Liver (tissue), 9 donors: ENCODE measurements around the gene QPCT. TPM values are rescaled to one million over a fixed set of nuclear protein-coding genes. Genes with fewer than 3 reads are reported as not detected.

Experiments
- DNase-seq: peaks from one replicate; pipeline ENCODE4 v3.0.0-alpha.2; 2017; ENCODE audit warnings: low spot score
- H3K27ac ChIP-seq, 2 donors: one replicate each; pipeline ENCODE4 v1.7.0; 2013; ENCODE audit warnings: inconsistent platforms in 2 of 2, low read length in 2 of 2, control low read depth in 1 of 2, low read depth in 1 of 2, mild to moderate bottlenecking in 1 of 2
- H3K27me3 ChIP-seq, 4 donors: one replicate each; pipeline versions ENCODE4 v1.6.1 to v1.7.0; 2013; ENCODE audit warnings: low read length in 3 of 4, inconsistent platforms in 1 of 4, mild to moderate bottlenecking in 1 of 4, moderate library complexity in 1 of 4; ENCODE audit not compliant: control insufficient read depth in 4 of 4, insufficient read depth in 4 of 4
- H3K36me3 ChIP-seq, 4 donors: one replicate each; pipeline versions ENCODE4 v1.6.1 to v1.7.0; 2013; ENCODE audit warnings: low read length in 3 of 4, mild to moderate bottlenecking in 3 of 4, low read depth in 1 of 4, moderate library complexity in 1 of 4; ENCODE audit not compliant: control insufficient read depth in 4 of 4, insufficient read depth in 3 of 4
- H3K4me1 ChIP-seq, 4 donors: one replicate each; pipeline versions ENCODE4 v1.6.1 to v1.7.0; 2013; ENCODE audit warnings: low read length in 3 of 4, mild to moderate bottlenecking in 3 of 4, moderate library complexity in 1 of 4; ENCODE audit not compliant: control insufficient read depth in 4 of 4, insufficient read depth in 4 of 4
- H3K4me3 ChIP-seq, 3 donors: one replicate each; pipeline versions ENCODE4 v1.6.1 to v1.7.0; 2013; ENCODE audit warnings: low read length in 3 of 3, control low read depth in 1 of 3, low read depth in 1 of 3, mild to moderate bottlenecking in 1 of 3
- H3K9ac ChIP-seq, 2 donors: one replicate each; pipeline ENCODE4 v1.7.0; 2013; ENCODE audit warnings: low read length in 2 of 2, mild to moderate bottlenecking in 2 of 2, moderate library complexity in 2 of 2, control low read depth in 1 of 2, low read depth in 1 of 2
- H3K9me3 ChIP-seq, 4 donors: one replicate each; pipeline versions ENCODE4 v1.6.1 to v1.7.0; 2013; ENCODE audit warnings: low read length in 3 of 4; ENCODE audit not compliant: control insufficient read depth in 4 of 4
- EGR1 ChIP-seq, 2 donors: IDR thresholded peaks; 2 replicates each; pipeline ENCODE4 v1.6.1; 2016 to 2018; ENCODE audit warnings: antibody characterized with exemption in 2 of 2, low read depth in 2 of 2
- HNF4G ChIP-seq: IDR thresholded peaks from 2 replicates; pipeline ENCODE4 v1.6.1; 2016; ENCODE audit warnings: antibody characterized with exemption
- JUND ChIP-seq, 2 donors: IDR thresholded peaks; 2 replicates each; pipeline ENCODE4 v1.6.1; 2016; ENCODE audit warnings: antibody characterized with exemption in 2 of 2
- RAD21 ChIP-seq, 2 donors: IDR thresholded peaks; 2 replicates each; pipeline ENCODE4 v1.6.1; 2016; ENCODE audit warnings: antibody characterized with exemption in 2 of 2, mild to moderate bottlenecking in 2 of 2
- RXRA ChIP-seq, 2 donors: IDR thresholded peaks; 2 replicates each; pipeline ENCODE4 v1.6.1; 2017 to 2018; ENCODE audit warnings: antibody characterized with exemption in 2 of 2, mild to moderate bottlenecking in 1 of 2
- YY1 ChIP-seq: IDR thresholded peaks from 2 replicates; pipeline ENCODE4 v1.6.1; 2016; ENCODE audit warnings: antibody characterized with exemption, mild to moderate bottlenecking
- WGBS: extraction: QIAGEN DNeasy Blood & Tissue Kit; methylation state at CpG from one replicate; pipeline ENCODE4 v1.1.7; 2013; 5-methylcytosine and 5-hydroxymethylcytosine counted together
- polyA plus RNA-seq, 2 donors: library from polyadenylated mRNA; stranded (reverse) in 1 of 2; unstranded in 1 of 2; fragments of 200-250 nt in 1 of 2; fragments of >200 nt in 1 of 2; fragmentation: Nextera tagmentation in 1 of 2; extraction: Ambion mirVana in 1 of 2; gene quantifications; one replicate each; pipeline versions ENCODE4 v1.2.1 to v1.2.3, GENCODE V29; 2013 to 2015
- total RNA-seq, 2 donors: library from RNA; depleted of rRNA; stranded (reverse); fragments of >200 nt; gene quantifications; one replicate each; pipeline ENCODE4 v1.2.3, GENCODE V29; 2014
- TF ChIP-seq, protein P1 (sequence below): IDR thresholded peaks from 2 replicates; pipeline ENCODE4 v1.6.1; 2016; ENCODE audit warnings: antibody characterized with exemption
- TF ChIP-seq, protein P2 (sequence below): IDR thresholded peaks from 2 replicates; pipeline ENCODE4 v1.6.1; 2016; ENCODE audit warnings: antibody characterized with exemption
- TF ChIP-seq, protein P3 (sequence below): IDR thresholded peaks from 2 replicates; pipeline ENCODE4 v1.6.1; 2016; ENCODE audit warnings: antibody characterized with exemption, mild to moderate bottlenecking
- donor health status: healthy.
- donor health status: healthy.
- donor health status: healthy.
- donor health status: healthy.
- donor health status: healthy.

QPCT gene
- total and polyA plus RNA-seq, 4 donors: 0.61 to 3.0 (median 1.2) TPM

DNA sequence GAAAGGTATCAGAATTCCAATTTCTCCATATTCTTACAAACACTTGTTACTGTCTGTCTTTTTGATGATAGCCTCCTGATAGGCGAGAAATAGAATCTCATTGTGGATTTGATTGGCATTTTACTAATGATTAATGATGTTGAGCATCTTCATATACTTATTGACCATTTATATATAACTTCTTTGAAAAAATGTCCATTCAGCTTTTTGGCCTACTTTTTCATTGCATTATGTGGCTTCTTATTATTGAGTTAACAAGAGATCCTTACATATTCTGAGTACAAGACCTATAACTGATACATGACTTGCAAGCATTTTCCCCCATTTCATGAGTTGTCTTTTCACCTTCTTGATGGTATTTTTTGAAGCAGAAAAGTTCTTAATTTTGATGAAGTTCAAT, 54.6 kb downstream of the QPCT start:
- no peak overlapping the region for H3K4me3 ChIP-seq
- no peaks in the 10 kb centered on the region for H3K4me1 ChIP-seq
- no peak overlapping the region for H3K9ac ChIP-seq
- no peak for DNase-seq
- no peaks in the 10 kb centered on the region for H3K9me3 ChIP-seq
- no peaks in the 10 kb centered on the region for H3K27me3 ChIP-seq
- no peaks in the 10 kb centered on the region for H3K36me3 ChIP-seq
- no peak overlapping the region for H3K27ac ChIP-seq
- no peak for TF ChIP-seq EGR1 (IDR thresholded peaks at IDR 0.05; ENCODE audit: low read depth in 2 of 2)
- TF ChIP-seq, protein P1, sequence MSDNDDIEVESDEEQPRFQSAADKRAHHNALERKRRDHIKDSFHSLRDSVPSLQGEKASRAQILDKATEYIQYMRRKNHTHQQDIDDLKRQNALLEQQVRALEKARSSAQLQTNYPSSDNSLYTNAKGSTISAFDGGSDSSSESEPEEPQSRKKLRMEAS: no peak
- WGBS: 97% methylated on average over 1 of the region's 1 CpG

DNA sequence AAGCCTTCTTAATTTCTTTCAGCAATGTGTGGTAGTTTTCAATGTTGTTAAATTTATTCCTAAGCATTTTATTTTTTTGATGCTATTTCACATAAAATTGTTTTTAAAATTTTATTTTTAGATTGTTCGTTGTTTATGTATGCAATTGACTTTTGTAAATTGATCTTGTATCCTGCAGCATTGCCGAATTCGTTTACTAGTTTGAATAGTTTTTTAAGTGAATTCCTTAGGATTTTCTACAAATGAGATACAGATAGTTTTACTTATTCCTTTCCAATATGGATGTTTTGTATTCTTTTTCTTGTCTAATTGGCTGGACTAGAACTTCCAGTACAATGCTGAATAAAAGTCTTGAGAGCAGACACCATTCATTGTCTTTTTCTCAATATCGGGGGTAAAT, 55.6 kb downstream of the QPCT start:
- Histone ChIP-seq H3K36me3 (no peaks in the 10 kb centered on the region), H3K27ac (no peak overlapping the region), H3K9me3 (no peaks in the 10 kb centered on the region), H3K9ac (no peak overlapping the region), H3K27me3 (no peaks in the 10 kb centered on the region), H3K4me3 (no peak overlapping the region), H3K4me1 (no peaks in the 10 kb centered on the region)
- no peak for DNase-seq
- 95% methylated on average over 4 of the region's 4 CpGs for WGBS
- TF ChIP-seq RXRA (IDR thresholded peaks at IDR 0.05) (no peak), JUND (IDR thresholded peaks at IDR 0.05) (no peak), YY1 (no peak), HNF4G (no peak)
- TF ChIP-seq, protein P2, sequence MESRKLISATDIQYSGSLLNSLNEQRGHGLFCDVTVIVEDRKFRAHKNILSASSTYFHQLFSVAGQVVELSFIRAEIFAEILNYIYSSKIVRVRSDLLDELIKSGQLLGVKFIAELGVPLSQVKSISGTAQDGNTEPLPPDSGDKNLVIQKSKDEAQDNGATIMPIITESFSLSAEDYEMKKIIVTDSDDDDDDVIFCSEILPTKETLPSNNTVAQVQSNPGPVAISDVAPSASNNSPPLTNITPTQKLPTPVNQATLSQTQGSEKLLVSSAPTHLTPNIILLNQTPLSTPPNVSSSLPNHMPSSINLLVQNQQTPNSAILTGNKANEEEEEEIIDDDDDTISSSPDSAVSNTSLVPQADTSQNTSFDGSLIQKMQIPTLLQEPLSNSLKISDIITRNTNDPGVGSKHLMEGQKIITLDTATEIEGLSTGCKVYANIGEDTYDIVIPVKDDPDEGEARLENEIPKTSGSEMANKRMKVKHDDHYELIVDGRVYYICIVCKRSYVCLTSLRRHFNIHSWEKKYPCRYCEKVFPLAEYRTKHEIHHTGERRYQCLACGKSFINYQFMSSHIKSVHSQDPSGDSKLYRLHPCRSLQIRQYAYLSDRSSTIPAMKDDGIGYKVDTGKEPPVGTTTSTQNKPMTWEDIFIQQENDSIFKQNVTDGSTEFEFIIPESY: no peak
- TF ChIP-seq, protein P1: no peak

DNA sequence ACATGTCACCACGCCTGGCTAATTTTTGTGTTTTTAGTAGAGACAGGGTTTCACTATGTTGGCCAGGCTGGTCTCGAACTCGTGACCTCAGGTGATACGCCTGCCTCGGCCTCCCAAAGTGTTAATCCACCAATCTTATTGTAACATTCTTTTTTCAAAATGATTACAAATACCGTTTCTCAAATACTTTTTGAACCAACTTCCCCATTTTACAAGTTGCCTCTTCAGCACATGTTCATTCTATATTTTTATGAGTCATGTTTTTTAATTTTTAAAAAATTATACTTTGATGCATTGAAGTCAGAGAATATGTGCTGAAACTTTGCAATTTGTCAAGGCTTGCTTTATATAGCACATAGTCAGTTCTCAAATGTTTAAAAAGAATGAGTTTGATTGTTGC, 58.2 kb downstream of the QPCT start:
- H3K9me3 ChIP-seq: no peaks in the 10 kb centered on the region
- no peak overlapping the region for H3K4me3 ChIP-seq
- TF ChIP-seq, protein P2: no peak
- TF ChIP-seq RAD21 (IDR thresholded peaks at IDR 0.05) (no peak), JUND (IDR thresholded peaks at IDR 0.05) (no peak)
- TF ChIP-seq, protein P3, sequence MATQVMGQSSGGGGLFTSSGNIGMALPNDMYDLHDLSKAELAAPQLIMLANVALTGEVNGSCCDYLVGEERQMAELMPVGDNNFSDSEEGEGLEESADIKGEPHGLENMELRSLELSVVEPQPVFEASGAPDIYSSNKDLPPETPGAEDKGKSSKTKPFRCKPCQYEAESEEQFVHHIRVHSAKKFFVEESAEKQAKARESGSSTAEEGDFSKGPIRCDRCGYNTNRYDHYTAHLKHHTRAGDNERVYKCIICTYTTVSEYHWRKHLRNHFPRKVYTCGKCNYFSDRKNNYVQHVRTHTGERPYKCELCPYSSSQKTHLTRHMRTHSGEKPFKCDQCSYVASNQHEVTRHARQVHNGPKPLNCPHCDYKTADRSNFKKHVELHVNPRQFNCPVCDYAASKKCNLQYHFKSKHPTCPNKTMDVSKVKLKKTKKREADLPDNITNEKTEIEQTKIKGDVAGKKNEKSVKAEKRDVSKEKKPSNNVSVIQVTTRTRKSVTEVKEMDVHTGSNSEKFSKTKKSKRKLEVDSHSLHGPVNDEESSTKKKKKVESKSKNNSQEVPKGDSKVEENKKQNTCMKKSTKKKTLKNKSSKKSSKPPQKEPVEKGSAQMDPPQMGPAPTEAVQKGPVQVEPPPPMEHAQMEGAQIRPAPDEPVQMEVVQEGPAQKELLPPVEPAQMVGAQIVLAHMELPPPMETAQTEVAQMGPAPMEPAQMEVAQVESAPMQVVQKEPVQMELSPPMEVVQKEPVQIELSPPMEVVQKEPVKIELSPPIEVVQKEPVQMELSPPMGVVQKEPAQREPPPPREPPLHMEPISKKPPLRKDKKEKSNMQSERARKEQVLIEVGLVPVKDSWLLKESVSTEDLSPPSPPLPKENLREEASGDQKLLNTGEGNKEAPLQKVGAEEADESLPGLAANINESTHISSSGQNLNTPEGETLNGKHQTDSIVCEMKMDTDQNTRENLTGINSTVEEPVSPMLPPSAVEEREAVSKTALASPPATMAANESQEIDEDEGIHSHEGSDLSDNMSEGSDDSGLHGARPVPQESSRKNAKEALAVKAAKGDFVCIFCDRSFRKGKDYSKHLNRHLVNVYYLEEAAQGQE: no peak
- WGBS: 90% methylated on average over 6 of the region's 6 CpGs
- H3K27me3 ChIP-seq: no peaks in the 10 kb centered on the region
- DNase-seq: no peak
- H3K9ac ChIP-seq: no peak overlapping the region
- no peaks in the 10 kb centered on the region for H3K4me1 ChIP-seq
- no peaks in the 10 kb centered on the region for H3K36me3 ChIP-seq
- no peak overlapping the region for H3K27ac ChIP-seq
